Stimulated activated CD4-positive, alpha-beta T cell treated with anti-CD3 and anti-CD28 coated beads, Interleukin-1b, Interleukin-23, amount 100 ng/mL, for 24 hours (primary cell): ENCODE results near the gene SRPK2.
"Not testable (repeated sequence)": the region's sequence is repeated elsewhere in the genome, so short reads cannot be mapped to it uniquely, and the experiment has no call there.

Source experiments
- DNase-seq, 4 experiments: peaks; one replicate each; pipeline ENCODE4 v3.0.0-alpha.2; 2020; ENCODE audit warnings: low read depth in 4 of 4, low spot score in 1 of 4

SRPK2 gene

DNA sequence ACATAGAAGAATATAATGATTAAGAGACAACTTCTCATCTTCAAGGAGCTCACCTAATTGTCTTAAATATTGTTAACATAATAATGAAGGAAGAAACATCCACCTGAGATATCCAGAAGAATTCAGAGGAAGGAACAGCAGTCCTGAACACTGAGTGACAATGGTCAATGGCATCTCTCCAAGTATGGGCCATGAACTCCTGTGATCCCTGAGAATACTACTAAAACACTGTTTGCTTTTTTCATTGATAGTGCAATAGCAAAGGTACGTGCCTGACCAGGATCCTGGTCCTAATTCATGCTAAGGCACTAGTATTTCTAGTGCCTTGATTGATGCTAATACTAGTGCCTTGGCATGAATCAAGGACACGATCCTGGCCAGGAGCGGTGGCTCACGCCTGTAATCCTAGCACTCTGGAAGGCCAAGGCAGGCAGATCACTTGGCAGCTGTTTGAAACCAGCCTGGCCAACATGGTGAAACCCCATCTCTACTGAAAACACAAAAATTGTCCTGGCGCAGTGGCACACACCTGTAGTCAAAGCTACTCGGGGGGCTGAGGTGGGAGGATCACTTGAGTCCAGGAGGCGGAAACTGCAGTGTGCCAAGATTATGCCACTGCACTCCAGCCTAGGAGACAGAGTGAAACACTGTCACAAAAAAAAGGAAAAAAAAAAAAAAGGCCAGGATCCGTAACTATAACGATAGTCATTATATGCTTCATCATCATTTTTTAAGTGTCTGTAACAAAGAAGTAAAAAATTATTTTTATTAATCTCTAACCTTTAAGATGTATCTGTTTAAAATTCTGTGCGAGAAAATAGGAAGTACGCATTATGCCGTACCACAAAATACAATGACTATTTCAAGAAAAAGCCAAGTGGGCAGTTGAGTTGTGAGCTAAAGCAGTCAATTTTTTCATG lies 49.1 kb downstream of the SRPK2 start:
- no peak for DNase-seq

DNA sequence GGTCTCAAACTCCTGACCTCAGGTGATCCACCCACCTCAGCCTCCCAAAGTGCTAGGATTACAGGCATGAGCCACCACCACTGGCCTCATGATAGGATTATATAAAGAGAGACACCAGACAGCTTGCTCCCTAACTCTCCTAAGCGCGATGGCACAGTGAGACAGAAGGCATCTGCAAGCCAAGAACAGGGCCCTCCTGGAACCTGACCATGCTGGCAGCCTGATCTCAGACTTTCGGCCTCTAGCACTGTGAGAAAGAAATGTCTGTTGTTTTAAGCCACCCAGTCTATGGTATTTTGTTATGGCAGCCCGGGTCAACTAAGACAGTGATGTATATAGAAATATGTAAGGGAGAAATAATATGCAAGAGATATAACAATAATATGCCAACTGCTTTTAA lies 51.2 kb downstream of the SRPK2 start:
- no peak for DNase-seq

DNA sequence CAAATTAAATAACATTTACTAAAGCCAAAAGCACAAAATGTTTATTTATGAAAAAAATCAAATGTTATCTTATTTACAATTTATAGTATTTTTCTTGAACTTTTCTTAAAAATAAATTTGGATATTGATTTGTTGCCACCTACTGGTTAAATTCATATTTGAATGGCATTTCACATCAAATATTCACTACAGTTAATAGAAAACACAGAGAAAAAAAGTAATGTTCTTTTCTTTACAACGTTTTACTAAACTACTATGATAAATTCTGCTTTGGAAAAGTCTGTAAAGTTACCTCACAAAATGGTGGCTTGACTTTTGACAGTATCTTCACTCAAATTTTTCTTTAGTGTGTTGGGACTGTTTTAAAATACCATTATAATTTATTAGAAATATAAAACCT lies 52.7 kb downstream of the SRPK2 start:
- no peak for DNase-seq

GRCh38 chr7:105332661-105333060 lies 56.1 kb downstream of the SRPK2 start:
- DNase-seq = not testable (repeated sequence)

- DNase-seq = no peak
These were observed 58.2 kb downstream of the SRPK2 start for GRCh38 chr7:105330526-105330925.

DNA sequence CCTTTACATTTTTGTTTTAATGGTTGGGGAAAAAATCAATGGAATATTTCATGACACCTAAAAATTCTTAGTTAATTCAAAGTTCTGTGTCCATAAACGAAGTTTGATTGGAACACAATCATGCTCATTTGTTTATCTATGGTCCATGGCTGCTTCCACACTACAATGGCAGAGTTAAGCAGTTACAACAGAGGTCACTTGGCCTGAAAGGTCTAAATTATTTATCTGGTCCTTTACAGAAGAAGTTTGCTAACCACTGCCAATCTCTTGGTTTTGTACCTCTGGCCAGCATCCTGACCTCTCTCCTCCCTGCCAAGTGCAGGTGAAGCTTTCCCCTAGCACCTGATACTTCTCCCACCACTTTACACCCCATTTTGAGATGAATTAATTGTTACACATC lies 61.5 kb downstream of the SRPK2 start:
- DNase-seq = no peak

DNA sequence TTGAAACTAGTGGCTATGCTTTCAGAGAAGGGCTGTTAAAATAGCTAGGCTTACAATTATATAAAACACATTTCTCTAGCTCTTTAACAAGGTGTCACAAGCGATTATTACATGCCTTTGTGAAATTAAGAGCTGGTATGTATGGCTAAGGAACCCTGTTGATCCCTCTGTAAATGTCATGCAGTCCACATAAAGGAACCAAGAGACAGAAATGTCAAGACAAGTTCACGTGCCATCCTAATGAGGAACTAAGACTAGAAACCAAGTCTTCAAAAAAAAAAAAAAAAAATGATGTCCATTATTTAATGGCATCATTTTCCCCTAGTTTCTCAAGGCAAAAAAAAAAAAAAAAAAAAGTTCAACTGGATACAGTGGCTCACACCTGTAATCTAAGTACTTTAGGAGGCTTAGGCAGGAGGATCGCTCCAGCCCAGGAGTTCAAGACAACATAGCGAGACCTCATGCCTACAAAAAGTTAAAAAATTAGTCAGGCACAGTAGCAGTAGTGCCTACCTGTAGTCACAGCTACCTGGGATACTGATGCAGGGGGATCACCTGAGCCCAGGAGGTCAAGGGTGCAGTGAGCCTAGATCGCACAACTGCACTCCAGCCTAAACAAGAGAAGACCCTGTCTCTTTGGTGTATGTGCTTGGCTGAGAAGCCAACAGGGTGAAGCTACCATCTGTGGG lies 63.4 kb downstream of the SRPK2 start:
- DNase-seq = no peak

- not testable (repeated sequence) for DNase-seq
These were observed 64.1 kb downstream of the SRPK2 start for GRCh38 chr7:105324606-105325005.

GRCh38 chr7:105323366-105323765 lies 65.4 kb downstream of the SRPK2 start:
- DNase-seq = no peak

GRCh38 chr7:105322655-105323277 lies 66.0 kb downstream of the SRPK2 start:
- no peak for DNase-seq

GRCh38 chr7:105321754-105322455 lies 66.8 kb downstream of the SRPK2 start:
- DNase-seq = no peak

DNA sequence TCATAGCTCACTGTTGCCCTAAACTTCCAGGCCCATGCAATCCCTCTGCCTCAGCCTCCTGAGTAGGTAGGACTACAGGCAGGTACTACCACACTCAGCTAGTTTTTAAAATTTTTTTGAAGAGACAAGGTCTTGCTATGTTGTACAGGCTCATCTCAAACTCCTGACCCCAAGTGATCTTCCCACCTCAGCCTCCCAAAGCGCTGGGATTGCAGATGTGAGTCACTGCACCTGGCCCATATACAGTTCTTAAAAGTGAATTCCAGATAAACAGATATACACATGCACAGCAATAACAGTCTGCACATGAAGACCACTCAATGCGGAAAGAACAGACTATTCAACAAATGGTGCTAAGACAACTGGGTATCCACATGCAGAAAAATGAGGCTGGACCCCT lies 67.8 kb downstream of the SRPK2 start:
- no peak for DNase-seq

DNA sequence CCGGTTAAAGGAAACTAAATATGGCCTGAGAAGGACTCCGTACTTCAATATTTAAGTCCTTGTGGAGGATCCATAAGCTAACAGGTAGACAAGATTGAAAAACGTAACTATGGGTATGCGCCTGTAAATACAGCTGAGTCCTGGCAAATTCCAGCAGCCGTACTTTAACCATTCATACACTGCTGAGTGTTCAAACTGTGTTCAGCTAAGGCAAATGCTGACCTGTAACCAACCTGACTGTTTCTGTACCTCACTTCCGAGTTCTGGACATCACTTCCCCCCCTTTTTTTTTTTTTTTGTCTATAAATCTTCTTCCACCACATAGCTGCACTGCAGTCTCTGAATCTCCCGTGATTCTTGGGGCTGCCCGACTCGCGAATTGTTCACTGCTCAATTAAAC lies 69.1 kb downstream of the SRPK2 start:
- no peak for DNase-seq

DNA sequence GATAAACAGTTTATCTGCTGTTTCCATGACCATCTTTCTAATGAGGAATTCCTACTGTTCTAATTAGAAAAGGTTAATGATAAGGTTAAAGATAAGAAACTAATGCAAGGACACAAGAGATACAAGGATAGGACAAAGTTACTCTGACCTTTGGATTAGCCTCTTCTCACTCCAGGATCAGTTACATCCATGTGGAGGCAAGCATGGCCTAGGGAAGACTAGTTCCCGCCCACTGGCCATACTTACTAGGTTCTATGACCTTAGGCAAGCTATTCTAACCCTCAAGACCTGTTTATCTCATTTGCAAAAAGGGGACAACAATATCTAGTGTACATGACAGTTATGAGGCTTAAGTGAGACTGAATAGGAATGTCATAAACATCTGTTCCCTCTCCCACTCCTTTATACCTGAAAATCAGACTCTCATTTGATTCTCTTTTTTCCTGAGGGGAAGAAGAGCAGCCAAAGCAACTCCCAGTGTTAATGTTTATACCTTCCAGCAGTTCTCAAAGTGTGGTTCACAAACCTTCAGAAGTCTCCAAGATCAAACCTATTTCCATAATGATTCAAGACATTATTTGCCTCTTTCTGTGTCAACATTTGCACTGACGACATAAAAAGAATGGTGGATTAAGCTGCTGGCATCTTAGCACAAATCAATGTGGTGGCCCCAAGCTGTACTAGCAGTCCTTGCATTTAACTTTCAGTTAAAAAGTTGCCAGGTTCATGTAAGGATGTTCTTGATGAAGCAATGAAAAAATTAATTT lies 72.0 kb downstream of the SRPK2 start:
- no peak for DNase-seq

DNA sequence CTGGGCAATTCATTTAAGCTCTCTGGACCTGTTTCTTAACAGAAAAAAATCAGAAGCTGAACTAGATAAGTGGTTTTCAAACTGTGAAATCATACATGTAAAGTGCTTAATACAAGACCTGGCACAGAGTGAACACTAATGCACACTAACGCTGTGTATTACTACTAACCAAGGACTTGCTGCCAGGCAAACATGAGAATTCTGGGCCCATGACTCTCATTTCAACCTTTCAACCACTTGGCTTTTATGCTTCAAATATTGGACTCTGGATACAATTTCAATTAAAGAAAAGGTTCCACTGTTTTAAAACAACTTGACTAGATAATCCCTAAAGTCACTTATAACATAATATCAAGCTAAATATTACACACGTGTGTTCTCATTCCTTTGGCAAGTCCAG lies 73.4 kb downstream of the SRPK2 start:
- DNase-seq = no peak

- no peak for DNase-seq
These were observed 79.2 kb downstream of the SRPK2 start for GRCh38 chr7:105309235-105310169.

GRCh38 chr7:105307163-105307672 lies 81.5 kb downstream of the SRPK2 start:
- no peak for DNase-seq

DNA sequence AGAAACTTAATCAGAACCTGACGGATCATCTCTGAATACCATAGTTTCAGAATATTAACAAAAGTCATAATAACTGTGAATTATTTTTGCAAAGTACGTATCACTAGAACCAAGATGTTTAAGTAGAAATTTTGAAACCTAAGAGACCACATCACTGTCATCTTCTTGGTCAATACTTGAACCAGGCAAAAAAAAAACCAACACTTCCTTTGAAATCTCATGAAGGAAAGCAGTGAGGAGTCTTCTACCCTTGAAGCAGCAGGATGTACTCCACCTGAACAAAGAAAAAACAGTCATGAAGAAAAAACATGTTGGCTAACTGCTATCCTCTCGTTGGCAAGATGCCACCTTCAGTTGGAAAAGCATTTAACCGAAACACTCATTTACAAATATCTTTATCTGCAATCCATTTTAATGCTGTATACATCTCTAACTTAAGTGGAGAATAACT lies 82.4 kb downstream of the SRPK2 start:
- DNase-seq = no peak

DNA sequence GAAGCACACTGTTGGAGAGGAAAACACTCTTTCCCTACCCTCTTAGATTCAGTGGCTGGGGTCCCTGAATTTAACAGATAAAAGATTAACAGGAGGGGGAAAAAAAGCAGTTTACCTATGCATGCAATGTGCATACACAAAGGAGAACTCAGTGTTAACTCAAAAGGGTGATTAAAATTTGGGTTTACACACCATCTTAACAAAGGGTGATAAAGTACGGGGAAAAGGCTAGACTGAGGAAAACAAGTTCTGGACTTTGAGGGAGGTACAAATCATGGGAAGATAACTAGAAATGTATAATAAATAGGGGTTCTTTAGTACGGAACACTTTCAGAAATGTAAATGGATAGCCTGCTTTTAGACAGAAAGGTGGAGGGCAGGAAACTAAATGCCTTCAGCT lies 83.1 kb downstream of the SRPK2 start:
- no peak for DNase-seq
